GM19099 (cell line): ENCODE data around the gene SPSB1.

Experiments
- POLR2A ChIP-seq: IDR thresholded peaks from 3 replicates; pipeline ENCODE4 v1.6.1; 2011; ENCODE audit warnings: low read depth; ENCODE audit not compliant: insufficient read length; ENCODE audit errors: extremely low read depth

SPSB1 gene

DNA sequence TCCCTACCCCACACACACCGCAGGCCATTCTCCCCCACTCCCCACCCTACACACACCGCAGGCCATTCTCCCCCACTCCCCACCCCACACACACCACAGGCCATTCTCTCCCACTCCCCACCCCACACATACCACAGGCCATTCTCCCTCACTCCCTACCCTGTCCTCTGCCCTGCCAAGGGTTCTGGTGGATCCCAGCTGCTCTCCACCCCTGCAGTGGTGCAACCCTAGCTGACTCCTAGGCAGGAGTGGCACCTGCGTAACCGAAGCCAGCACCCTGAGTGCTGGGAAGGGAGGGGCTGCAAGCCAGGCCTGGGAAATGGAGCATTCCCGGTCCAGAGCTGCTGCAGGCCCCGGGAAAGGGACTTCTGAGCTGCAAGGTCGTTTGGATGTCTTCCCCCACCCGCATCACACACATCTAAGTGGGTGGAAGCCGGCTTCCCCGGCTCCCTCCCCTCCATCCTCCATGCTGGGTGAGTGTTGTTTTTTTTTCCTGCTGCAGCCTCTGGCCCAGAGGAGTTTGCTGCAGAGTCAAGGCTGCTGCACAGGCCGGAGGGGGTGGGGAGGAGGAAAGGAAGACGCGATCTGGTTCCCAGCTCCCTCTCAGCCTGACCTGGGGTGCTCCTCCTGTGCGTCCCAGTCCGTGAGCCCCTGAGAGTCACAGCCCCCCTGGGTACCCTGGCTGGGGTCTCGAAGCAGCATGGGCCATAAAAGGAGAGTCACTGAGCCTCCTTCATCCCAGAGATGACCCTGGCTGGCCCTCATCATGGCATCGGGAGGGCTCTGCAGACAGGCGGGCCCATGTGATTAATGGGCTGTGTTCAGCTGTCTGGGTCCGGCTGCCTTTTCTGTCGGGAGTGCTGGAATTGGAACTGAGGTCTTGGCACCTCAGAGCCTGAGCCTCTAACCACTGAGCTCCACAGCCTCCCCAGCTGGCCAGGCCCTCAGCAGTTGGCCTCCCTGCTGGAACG lies 42.0 kb upstream of the SPSB1 start:
- no peak for TF ChIP-seq POLR2A

GRCh38 chr1:9251501-9251900 lies 41.2 kb upstream of the SPSB1 start:
- TF ChIP-seq POLR2A = no peak

DNA sequence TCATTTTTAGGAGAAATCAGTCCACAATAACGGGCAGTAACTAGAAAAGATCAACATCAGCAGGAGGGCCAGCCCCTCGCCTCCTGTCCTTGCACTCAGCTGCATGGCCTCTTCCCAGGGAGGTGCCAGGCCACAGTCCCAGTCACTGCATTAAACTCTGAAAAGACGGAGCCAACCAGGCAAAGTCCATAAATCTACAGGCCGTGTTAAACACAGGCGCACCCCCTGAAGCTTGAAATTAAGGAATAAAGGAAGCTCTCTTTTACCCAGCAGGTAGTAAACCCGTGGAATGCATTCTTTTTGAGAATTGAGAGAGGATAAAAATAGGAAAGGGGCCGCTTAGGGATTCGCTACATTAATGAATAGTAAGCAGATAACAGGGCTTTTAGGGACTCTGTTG lies 39.7 kb upstream of the SPSB1 start:
- no peak for TF ChIP-seq POLR2A

GRCh38 chr1:9253453-9254105 lies 39.1 kb upstream of the SPSB1 start:
- no peak for TF ChIP-seq POLR2A

DNA sequence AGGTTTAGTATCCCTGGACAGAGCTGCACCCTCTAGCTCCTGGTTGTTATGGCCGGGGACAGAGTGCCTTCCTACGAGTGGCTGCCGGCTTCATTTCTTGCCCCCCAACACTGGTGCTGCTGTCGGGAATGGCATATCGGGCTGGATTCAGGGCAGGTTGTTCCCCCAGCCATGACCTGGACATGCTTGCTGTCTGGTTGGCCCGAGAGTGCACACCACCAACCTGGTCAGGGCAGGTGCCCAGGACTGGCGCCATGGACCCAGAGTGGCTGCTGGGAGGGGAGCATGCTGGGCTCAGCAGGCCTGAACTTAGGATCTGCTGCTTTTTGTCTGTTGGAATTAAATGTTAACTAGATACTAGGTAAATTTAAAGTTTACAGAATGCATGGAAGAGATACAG lies 36.4 kb upstream of the SPSB1 start:
- no peak for TF ChIP-seq POLR2A

GRCh38 chr1:9257851-9258250 lies 34.8 kb upstream of the SPSB1 start:
- no peak for TF ChIP-seq POLR2A

DNA sequence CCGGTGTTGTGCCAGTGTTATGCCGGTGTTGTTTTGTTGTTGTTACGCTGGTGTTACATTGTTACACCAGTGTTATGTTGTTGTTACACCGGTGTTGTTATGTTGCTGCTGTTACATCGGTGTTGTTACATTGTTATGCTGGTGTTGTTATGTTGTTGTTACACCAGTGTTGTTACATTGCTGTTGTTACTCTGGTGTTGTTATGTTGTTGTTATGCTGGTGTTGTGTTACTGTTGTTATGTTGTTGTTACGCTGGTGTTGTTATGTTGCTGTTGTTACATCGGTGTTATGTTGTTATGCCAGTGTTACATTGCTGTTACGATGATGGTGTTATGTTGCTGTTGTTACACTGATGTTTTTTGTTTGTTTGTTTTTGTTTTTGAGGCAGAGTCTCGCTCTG lies 34.1 kb upstream of the SPSB1 start:
- no peak for TF ChIP-seq POLR2A

- TF ChIP-seq POLR2A = no peak
These were observed 32.5 kb upstream of the SPSB1 start for GRCh38 chr1:9260059-9260766.

DNA sequence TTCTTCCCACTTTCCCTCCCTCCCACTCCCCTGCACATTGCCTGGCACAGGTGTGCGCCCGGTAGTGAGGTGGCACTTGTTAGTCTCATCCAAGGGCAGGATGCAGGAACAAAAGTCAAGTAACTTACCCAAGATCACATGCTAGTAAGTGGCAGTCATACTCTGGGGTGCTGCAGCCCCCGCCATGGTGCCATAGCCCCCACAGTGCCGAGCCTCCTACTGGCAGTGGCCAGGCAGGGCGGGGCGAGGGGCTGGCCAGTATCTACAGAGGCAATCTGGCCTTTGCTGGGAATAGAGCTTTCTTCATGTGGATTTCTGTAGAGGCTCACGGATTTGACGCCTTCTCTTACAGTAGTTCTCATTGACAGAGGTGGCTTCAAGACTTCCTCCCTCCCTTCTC lies 31.2 kb upstream of the SPSB1 start:
- TF ChIP-seq POLR2A = no peak

- TF ChIP-seq POLR2A = no peak
These were observed 30.4 kb upstream of the SPSB1 start for GRCh38 chr1:9262096-9262986.

DNA sequence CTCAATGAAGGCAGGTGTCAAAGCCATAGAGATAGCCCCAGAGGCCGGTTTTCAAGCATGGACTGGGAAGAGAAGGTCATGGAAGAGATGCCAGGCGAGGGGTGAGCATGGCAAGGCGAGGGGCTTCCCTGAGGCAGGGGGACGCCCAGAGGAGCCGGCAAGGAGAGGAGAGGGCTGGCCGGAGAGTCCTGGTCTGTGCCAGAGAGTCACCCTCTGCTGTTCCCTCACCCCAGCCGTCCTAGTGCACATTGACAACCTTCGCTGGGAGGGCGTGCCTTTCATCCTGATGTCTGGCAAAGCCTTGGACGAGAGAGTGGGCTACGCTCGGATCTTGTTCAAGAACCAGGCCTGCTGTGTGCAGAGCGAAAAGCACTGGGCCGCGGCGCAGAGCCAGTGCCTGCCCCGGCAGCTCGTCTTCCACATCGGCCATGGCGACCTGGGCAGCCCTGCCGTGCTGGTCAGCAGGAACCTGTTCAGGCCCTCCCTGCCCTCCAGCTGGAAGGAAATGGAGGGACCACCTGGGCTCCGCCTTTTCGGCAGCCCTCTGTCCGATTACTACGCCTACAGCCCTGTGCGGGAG lies 29.3 kb upstream of the SPSB1 start:
- no peak for TF ChIP-seq POLR2A

DNA sequence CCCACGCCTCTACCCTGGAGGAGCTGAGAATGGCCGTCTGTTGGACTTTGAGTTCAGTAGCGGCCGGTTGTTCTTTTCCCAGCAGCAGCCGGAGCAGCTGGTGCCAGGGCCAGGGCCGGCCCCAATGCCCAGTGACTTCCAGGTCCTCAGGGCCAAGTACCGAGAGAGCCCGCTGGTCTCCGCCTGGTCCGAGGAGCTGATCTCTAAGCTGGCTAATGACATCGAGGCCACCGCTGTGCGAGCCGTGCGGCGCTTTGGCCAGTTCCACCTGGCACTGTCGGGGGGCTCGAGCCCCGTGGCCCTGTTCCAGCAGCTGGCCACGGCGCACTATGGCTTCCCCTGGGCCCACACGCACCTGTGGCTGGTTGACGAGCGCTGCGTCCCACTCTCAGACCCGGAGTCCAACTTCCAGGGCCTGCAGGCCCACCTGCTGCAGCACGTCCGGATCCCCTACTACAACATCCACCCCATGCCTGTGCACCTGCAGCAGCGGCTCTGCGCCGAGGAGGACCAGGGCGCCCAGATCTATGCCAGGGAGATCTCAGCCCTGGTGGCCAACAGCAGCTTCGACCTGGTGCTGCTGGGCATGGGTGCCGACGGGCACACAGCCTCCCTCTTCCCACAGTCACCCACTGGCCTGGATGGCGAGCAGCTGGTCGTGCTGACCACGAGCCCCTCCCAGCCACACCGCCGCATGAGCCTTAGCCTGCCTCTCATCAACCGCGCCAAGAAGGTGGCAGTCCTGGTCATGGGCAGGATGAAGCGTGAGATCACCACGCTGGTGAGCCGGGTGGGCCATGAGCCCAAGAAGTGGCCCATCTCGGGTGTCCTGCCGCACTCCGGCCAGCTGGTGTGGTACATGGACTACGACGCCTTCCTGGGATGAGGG lies 28.5 kb upstream of the SPSB1 start:
- no peak for TF ChIP-seq POLR2A

- no peak for TF ChIP-seq POLR2A
These were observed 27.7 kb upstream of the SPSB1 start for GRCh38 chr1:9265037-9265436.
